Stimulated activated CD4-positive, alpha-beta T cell treated with anti-CD3 and anti-CD28 coated beads, TNF-alpha, amount 100 ng/mL, for 1 hour (primary cell): ENCODE data around the gene USP21.
A peak's percentile ranks its signal among the peaks of the same experiment; 100 is the strongest.

Source experiments
- DNase-seq, 3 donors: peaks; one replicate each; pipeline ENCODE4 v3.0.0-alpha.2; 2020; ENCODE audit warnings: low read depth in 3 of 3, low spot score in 1 of 3

Gene USP21

GRCh38 chr1:161168906-161169305, 9.6 kb downstream of the USP21 start:
- no peak for DNase-seq

- DNase-seq, result no peak
Observed at GRCh38 chr1:161171191-161171590, 11.9 kb downstream of the USP21 start.

GRCh38 chr1:161171696-161172095, 12.4 kb downstream of the USP21 start:
- no peak for DNase-seq

- DNase-seq, result no peak
Observed at GRCh38 chr1:161172349-161172748, 13.0 kb downstream of the USP21 start.

GRCh38 chr1:161172776-161173376, 13.6 kb downstream of the USP21 start:
- DNase-seq, result no peak

- no peak for DNase-seq
Observed at GRCh38 chr1:161173711-161174110, 14.4 kb downstream of the USP21 start.

GRCh38 chr1:161174911-161175310, 15.6 kb downstream of the USP21 start:
- no peak for DNase-seq

- DNase-seq, result no peak
Observed at GRCh38 chr1:161175771-161176453, 16.6 kb downstream of the USP21 start.

- DNase-seq, result no peak
Observed at GRCh38 chr1:161176468-161177111, 17.3 kb downstream of the USP21 start.

- peak; percentile 73 to 100 (median 91) for DNase-seq
Observed at GRCh38 chr1:161177112-161177935, 18.0 kb downstream of the USP21 start, which contains the start of gene B4GALT3. Gene B4GALT3 (minus strand): TSS chr1:161177507. CDS start chr1:161176060, 1,447 bp downstream.

GRCh38 chr1:161177936-161178244, 18.6 kb downstream of the USP21 start:
- no peak for DNase-seq

GRCh38 chr1:161179698-161180097, 20.4 kb downstream of the USP21 start:
- no peak for DNase-seq

GRCh38 chr1:161180639-161181038, 21.3 kb downstream of the USP21 start:
- no peak for DNase-seq

- peak; percentile 30 to 46 (median 32) for DNase-seq
Observed at GRCh38 chr1:161182214-161182613, 22.9 kb downstream of the USP21 start.

GRCh38 chr1:161185282-161185682, 26.0 kb downstream of the USP21 start:
- DNase-seq, result peak in 2 of 3 donors; percentile 42 to 54

- DNase-seq, result no peak
Observed at GRCh38 chr1:161185732-161186311, 26.5 kb downstream of the USP21 start.

- no peak for DNase-seq
Observed at GRCh38 chr1:161187311-161187710, 28.0 kb downstream of the USP21 start.

GRCh38 chr1:161188381-161188780, 29.1 kb downstream of the USP21 start:
- DNase-seq, result no peak

- DNase-seq, result no peak
Observed at GRCh38 chr1:161189036-161189435, 29.7 kb downstream of the USP21 start.

GRCh38 chr1:161190962-161191521, 31.7 kb downstream of the USP21 start:
- no peak for DNase-seq

- DNase-seq, result no peak
Observed at GRCh38 chr1:161191971-161192370, 32.7 kb downstream of the USP21 start.
